ENCODE measurements around the gene EFHD2. TPM values are rescaled to one million over a fixed set of nuclear protein-coding genes. Genes with fewer than 3 reads are reported as not detected.

Gene EFHD2
- total and polyA plus RNA-seq, 2 experiments from 2014 or later, result 43.9 to 58.2 TPM

- Histone ChIP-seq H3K36me3 (no peaks in the 10 kb centered on the region), H3K27me3 (no peaks in the 10 kb centered on the region), H3K9me3 (ENCODE audit: low read depth) (no peaks in the 10 kb centered on the region), H3K27ac (no peak overlapping the region), H3K4me1 (ENCODE audit: low read depth) (peaks cover 7% of the 10 kb centered on the region), H3K4me3 (no peak overlapping the region)
- TF ChIP-seq CTCF (IDR thresholded peaks at IDR 0.05; ENCODE audit: low read depth, low read length), result no peak
- DNase-seq (ENCODE audit: low read depth in 1 of 2, low spot score in 1 of 2), result peak; percentile 37 to 41
Measured at GRCh38 chr1:15444468-15445389, 35.0 kb downstream of the EFHD2 start.

GRCh38 chr1:15445390-15446122, 35.9 kb downstream of the EFHD2 start:
- no peaks in the 10 kb centered on the region for H3K9me3 ChIP-seq (ENCODE audit: low read depth)
- no peaks in the 10 kb centered on the region for H3K27me3 ChIP-seq
- H3K4me3 ChIP-seq, result no peak overlapping the region
- TF ChIP-seq CTCF (IDR thresholded peaks at IDR 0.05; ENCODE audit: low read depth, low read length), result no peak
- H3K4me1 ChIP-seq (ENCODE audit: low read depth), result peaks cover 7% of the 10 kb centered on the region
- no peaks in the 10 kb centered on the region for H3K36me3 ChIP-seq
- H3K27ac ChIP-seq, result no peak overlapping the region
- no peak for DNase-seq (ENCODE audit: low read depth in 1 of 2, low spot score in 1 of 2)

DNA sequence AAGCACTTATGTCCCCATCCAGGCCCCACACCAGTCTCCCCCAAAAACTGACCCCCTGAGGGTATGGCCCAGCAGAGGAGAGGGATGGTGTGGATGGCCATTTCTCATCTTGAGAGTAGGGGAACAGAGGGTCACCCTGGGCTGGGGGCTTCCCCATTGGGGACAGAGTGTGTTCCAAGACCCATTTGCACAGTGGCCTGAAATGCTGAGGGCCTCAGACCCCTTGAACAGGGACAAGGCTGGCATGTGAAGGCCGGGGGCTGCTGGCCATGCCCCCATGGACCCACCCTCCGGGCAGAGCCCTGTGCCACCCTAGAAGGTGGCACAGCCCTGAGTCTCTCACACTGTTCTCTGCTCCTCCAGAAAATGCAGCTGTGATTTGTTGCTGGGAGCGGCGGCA, 36.5 kb downstream of the EFHD2 start:
- no peaks in the 10 kb centered on the region for H3K36me3 ChIP-seq
- no peak for TF ChIP-seq CTCF (IDR thresholded peaks at IDR 0.05; ENCODE audit: low read depth, low read length)
- no peak overlapping the region for H3K27ac ChIP-seq
- DNase-seq (ENCODE audit: low read depth in 1 of 2, low spot score in 1 of 2), result no peak
- peaks cover 7% of the 10 kb centered on the region for H3K4me1 ChIP-seq (ENCODE audit: low read depth)
- H3K27me3 ChIP-seq, result no peaks in the 10 kb centered on the region
- H3K9me3 ChIP-seq (ENCODE audit: low read depth), result no peaks in the 10 kb centered on the region
- no peak overlapping the region for H3K4me3 ChIP-seq

- no peak for TF ChIP-seq CTCF (IDR thresholded peaks at IDR 0.05; ENCODE audit: low read depth, low read length)
- DNase-seq (ENCODE audit: low read depth in 1 of 2, low spot score in 1 of 2), result no peak
- Histone ChIP-seq H3K4me3 (no peak overlapping the region), H3K4me1 (ENCODE audit: low read depth) (peaks cover 6% of the 10 kb centered on the region), H3K27me3 (no peaks in the 10 kb centered on the region), H3K36me3 (no peaks in the 10 kb centered on the region), H3K9me3 (ENCODE audit: low read depth) (no peaks in the 10 kb centered on the region), H3K27ac (no peak overlapping the region)
Measured at GRCh38 chr1:15448877-15449462, 39.3 kb downstream of the EFHD2 start.

DNA sequence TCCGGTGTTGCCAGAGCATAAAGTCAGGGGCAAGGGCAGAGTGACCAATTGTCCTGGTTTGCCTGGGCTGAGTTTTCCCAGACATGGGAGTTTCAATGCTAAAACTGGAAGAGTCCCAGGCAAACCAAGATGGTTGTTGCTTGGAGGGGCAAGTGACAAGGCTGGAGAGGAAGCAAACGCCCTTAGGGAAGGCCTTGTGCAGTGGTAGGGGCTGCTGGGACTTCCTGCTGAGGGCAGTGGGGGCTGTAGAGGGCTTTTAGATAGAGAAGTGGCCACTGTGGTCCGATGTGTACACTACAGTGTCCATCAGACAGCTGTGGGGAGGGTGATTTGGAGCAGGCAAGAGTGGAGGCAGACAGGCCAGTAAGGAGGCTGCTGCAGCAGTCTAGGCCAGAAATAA, 39.9 kb downstream of the EFHD2 start:
- no peaks in the 10 kb centered on the region for H3K36me3 ChIP-seq
- no peak overlapping the region for H3K4me3 ChIP-seq
- H3K27me3 ChIP-seq, result no peaks in the 10 kb centered on the region
- H3K4me1 ChIP-seq (ENCODE audit: low read depth), result peaks cover under 1% of the 10 kb centered on the region
- no peak for TF ChIP-seq CTCF (IDR thresholded peaks at IDR 0.05; ENCODE audit: low read depth, low read length)
- no peaks in the 10 kb centered on the region for H3K9me3 ChIP-seq (ENCODE audit: low read depth)
- no peak for DNase-seq (ENCODE audit: low read depth in 1 of 2, low spot score in 1 of 2)
- H3K27ac ChIP-seq, result no peak overlapping the region

Measured in cardiac muscle cell (in vitro differentiated cells and primary cell).